ENCODE data around the gene SRPK3.

GRCh38 chrX:153793291-153793690 lies 12.4 kb downstream of the SRPK3 start:
- TF ChIP-seq CTCF (conservative IDR thresholded peaks at IDR 0.05; ENCODE audit: low read depth in 2 of 2) (no peak), CREB1 (CRISPR knock-in tag; IDR thresholded peaks at IDR 0.05; ENCODE audit: low read depth) (no peak), ZNF114 (CRISPR knock-in tag; IDR thresholded peaks at IDR 0.05) (no peak), POLR2AphosphoS5 (IDR thresholded peaks at IDR 0.05; ENCODE audit: low read depth) (no peak), EZH2 (IDR thresholded peaks at IDR 0.05; ENCODE audit: low read depth, unreplicated experiment) (no peak), JUNB (IDR thresholded peaks at IDR 0.05; ENCODE audit: unreplicated experiment) (no peak), EZH2phosphoT487 (IDR thresholded peaks at IDR 0.05; ENCODE audit: unreplicated experiment) (no peak)
- TF ChIP-seq, protein P1, sequence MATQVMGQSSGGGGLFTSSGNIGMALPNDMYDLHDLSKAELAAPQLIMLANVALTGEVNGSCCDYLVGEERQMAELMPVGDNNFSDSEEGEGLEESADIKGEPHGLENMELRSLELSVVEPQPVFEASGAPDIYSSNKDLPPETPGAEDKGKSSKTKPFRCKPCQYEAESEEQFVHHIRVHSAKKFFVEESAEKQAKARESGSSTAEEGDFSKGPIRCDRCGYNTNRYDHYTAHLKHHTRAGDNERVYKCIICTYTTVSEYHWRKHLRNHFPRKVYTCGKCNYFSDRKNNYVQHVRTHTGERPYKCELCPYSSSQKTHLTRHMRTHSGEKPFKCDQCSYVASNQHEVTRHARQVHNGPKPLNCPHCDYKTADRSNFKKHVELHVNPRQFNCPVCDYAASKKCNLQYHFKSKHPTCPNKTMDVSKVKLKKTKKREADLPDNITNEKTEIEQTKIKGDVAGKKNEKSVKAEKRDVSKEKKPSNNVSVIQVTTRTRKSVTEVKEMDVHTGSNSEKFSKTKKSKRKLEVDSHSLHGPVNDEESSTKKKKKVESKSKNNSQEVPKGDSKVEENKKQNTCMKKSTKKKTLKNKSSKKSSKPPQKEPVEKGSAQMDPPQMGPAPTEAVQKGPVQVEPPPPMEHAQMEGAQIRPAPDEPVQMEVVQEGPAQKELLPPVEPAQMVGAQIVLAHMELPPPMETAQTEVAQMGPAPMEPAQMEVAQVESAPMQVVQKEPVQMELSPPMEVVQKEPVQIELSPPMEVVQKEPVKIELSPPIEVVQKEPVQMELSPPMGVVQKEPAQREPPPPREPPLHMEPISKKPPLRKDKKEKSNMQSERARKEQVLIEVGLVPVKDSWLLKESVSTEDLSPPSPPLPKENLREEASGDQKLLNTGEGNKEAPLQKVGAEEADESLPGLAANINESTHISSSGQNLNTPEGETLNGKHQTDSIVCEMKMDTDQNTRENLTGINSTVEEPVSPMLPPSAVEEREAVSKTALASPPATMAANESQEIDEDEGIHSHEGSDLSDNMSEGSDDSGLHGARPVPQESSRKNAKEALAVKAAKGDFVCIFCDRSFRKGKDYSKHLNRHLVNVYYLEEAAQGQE (IDR thresholded peaks at IDR 0.05; ENCODE audit: unreplicated experiment), result no peak
- TF ChIP-seq, protein P2, sequence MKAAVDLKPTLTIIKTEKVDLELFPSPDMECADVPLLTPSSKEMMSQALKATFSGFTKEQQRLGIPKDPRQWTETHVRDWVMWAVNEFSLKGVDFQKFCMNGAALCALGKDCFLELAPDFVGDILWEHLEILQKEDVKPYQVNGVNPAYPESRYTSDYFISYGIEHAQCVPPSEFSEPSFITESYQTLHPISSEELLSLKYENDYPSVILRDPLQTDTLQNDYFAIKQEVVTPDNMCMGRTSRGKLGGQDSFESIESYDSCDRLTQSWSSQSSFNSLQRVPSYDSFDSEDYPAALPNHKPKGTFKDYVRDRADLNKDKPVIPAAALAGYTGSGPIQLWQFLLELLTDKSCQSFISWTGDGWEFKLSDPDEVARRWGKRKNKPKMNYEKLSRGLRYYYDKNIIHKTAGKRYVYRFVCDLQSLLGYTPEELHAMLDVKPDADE (IDR thresholded peaks at IDR 0.05), result no peak
